GM10248 (cell line): ENCODE results near the gene LRRC26.

Experiments
- CTCF ChIA-PET: fragments of 300-600 bp; sonication (Branson Sonifier 250); formaldehyde crosslinking; extraction: SDS; loops from one replicate; lab custom pipeline; 2021; ENCODE audit warnings: antibody characterized with exemption; lab: Yijun Ruan, JAX
- POLR2A ChIA-PET: fragments of 350-650 bp; sonication (Branson Sonifier 250); formaldehyde crosslinking; extraction: SDS; loops from one replicate; lab custom pipeline; 2020; ENCODE audit warnings: antibody characterized with exemption; lab: Yijun Ruan, JAX
- DNase-seq: peaks from one replicate; pipeline ENCODE4 v3.0.0; 2012; ENCODE audit errors: extremely low spot score
- TF ChIP-seq, protein P1 (sequence below): IDR thresholded peaks from 2 replicates; pipeline ENCODE4 v1.5.1; 2012; ENCODE audit warnings: mild to moderate bottlenecking, low read depth; ENCODE audit errors: extremely low read depth, missing control alignments, control extremely low read depth

The LRRC26 gene

DNA sequence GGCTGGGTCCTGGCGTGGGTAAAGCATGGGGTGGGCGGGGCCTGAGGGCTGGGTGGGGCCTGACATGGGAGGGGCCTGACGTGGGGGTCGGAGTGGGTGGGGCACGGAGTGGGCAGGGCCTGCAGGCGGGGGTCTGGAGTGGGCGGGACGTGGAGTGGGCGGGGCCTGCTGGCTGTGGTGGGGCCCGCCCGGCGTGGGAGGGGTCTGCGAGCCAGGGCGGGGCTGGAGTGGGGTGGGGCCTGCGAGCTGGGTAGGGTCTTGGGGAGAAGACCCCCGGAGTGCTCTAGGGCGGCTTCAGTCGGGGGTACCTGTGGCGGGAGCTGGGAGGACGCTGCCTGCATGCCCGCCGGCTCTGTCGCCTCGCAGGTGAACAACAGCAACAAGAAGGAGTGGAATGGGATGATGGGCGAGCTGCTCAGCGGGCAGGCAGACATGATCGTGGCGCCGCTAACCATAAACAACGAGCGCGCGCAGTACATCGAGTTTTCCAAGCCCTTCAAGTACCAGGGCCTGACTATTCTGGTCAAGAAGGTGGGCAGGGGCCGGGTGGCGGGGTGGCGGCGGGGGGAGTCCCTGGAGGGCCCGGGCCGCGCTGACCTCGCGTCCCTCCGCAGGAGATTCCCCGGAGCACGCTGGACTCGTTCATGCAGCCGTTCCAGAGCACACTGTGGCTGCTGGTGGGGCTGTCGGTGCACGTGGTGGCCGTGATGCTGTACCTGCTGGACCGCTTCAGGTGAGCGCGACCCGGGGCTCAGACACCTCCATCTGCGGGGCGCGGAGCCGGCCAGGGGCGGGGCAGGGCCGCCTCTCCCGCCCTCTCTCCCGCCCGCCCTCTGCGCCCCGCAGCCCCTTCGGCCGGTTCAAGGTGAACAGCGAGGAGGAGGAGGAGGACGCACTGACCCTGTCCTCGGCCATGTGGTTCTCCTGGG lies 8.0 kb downstream of the LRRC26 start:
- no peak for DNase-seq
- ChIA-PET CTCF (no interaction called here), POLR2A (no interaction called here)
- TF ChIP-seq, protein P1, sequence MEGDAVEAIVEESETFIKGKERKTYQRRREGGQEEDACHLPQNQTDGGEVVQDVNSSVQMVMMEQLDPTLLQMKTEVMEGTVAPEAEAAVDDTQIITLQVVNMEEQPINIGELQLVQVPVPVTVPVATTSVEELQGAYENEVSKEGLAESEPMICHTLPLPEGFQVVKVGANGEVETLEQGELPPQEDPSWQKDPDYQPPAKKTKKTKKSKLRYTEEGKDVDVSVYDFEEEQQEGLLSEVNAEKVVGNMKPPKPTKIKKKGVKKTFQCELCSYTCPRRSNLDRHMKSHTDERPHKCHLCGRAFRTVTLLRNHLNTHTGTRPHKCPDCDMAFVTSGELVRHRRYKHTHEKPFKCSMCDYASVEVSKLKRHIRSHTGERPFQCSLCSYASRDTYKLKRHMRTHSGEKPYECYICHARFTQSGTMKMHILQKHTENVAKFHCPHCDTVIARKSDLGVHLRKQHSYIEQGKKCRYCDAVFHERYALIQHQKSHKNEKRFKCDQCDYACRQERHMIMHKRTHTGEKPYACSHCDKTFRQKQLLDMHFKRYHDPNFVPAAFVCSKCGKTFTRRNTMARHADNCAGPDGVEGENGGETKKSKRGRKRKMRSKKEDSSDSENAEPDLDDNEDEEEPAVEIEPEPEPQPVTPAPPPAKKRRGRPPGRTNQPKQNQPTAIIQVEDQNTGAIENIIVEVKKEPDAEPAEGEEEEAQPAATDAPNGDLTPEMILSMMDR: no peak

DNA sequence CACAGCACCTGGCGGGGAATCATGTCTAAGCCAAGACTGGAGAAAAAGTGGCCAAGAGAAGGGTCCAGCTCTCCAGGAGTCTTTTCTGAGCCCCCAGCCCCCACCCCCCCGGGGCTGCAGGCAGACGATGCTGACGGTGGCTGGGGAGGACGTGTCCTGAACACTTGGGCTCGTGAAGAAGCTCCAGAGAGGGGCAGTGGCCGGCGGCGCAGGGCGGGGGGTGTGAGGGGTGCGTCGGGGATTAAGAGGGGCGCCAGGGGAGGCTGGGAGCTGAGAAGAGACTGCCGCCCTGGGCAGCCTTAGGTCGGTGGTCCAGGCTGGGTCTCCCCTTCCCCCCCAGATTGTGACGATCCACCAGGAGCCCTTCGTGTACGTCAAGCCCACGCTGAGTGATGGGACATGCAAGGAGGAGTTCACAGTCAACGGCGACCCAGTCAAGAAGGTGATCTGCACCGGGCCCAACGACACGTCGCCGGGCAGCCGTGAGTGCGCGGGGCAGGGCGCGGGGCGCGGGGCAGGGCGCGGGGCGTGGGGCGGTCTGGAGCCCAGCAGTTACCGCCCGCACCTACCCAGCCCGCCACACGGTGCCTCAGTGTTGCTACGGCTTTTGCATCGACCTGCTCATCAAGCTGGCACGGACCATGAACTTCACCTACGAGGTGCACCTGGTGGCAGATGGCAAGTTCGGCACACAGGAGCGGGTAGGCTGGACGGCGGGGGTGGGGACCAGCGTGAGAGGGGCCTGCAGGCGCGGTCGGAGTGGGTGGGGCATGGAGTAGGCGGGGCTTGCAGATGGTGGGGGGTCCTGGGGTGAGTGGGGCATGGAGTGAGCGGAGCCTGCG lies 8.9 kb downstream of the LRRC26 start:
- DNase-seq: no peak
- TF ChIP-seq, protein P1: no peak
- ChIA-PET CTCF (interaction anchor here (1.6 kb wide), 1 partner anchor 76 kb away, joined by 4 read pairs; no protein-coding TSS in a partner anchor), POLR2A (no interaction called here)

DNA sequence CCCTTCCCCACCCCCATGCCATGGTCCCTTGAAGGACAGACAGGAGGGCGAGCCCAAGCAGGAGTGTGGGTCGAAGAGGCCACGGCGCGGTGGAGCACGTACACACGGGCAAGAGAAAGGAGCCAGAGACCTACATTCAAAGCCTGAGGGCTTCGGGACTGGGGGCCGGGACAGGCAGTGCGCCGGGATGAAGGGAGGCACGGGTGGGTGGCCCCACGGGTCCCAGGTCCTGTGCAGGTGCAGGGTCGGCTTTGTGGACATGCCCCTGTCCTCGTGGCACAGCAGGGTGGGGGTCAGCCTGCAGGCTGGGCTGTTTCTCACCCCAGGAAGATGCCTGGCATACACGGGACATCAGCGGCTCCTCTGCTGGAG lies 9.8 kb downstream of the LRRC26 start:
- DNase-seq: no peak
- TF ChIP-seq, protein P1: no peak
- ChIA-PET POLR2A (no interaction called here), CTCF (interaction anchor here (1.6 kb wide), 1 partner anchor 77 kb away, joined by 4 read pairs; no protein-coding TSS in a partner anchor)

DNA sequence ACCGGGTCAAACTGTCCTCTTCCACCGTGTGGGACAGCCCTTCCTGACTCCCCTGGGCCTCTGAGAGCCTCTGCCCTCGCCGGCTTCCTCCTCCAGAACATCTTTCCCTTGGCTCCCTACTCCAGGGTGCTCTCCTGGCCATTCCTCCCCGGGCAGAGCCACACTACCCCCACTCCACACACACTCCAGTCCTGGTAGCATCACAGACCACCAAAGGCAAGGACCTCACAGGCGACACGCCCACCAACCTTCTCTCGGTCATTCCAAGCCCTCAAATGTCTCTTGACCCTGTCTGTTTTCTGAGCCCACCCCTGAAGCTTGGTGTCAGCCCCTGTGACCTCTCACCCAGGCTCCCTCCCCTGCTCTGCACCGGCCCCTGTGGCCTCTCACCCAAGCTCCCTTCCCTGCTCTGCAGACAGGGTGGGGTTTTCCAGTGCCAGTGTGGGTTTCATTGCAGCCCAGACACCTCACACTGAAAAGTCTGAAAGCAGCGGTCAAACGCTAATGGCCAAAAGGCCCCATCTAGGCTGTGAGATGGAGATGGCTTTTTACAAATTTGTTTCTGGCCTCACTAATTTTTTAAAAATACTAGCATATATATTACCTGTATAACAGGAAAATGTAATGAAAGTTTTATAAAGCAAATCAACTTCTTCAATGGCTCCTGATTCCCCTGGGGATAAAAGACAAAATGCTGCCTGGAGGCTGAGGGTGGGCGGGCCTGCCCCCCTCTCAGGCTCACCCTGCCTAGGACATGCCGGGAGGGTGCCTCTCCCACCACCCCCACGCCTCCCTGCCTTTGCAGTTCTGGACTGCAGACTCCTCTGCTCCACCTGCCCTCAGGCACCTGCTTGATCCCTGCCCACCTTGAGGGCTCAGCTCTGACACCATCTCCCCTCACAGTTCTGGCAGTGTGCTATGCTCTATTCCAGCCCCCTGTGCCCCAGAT lies 10.5 kb downstream of the LRRC26 start:
- ChIA-PET CTCF (interaction anchor here (1.6 kb wide), 1 partner anchor 77 kb away, joined by 4 read pairs; no protein-coding TSS in a partner anchor), POLR2A (no interaction called here)
- TF ChIP-seq, protein P1: no peak
- no peak for DNase-seq

DNA sequence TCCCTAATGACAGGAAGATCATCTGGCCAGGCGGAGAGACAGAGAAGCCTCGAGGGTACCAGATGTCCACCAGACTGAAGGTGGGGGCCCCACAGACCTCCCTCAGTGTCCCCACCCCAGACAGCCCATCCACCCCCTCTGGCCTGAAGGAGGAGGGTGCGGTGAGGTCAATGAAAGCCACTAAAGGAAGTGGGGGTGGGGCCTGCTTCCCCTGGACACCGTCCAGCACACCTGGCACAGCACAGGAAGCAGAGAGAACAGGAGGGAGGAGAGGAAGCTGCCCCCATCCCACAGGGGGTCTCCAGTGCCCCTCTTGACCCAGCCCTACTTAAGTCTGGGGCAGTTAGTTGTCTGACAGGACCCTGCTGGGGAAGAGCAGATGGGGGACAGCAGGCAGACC lies 11.2 kb downstream of the LRRC26 start:
- no peak for DNase-seq
- CTCF ChIA-PET: interaction anchor here (1.3 to 1.5 kb wide), 2 partner anchors 83 to 92 kb away, joined by 3 to 4 read pairs; no protein-coding TSS in a partner anchor

More for the DNA sequence above, 11.2 kb downstream of the LRRC26 start:
- TF ChIP-seq, protein P1: no peak
- POLR2A ChIA-PET: no interaction called here
